Sigmoid colon (tissue), 7 donors: ENCODE results near the gene ZNF574. TPM values are rescaled to one million over a fixed set of nuclear protein-coding genes. Genes with fewer than 3 reads are reported as not detected.

ENCODE experiments used
- DNase-seq: peaks from one replicate; pipeline ENCODE4 v3.0.0-alpha.2; 2019
- H3K27ac ChIP-seq, 4 donors: fragments of 200-600 bp; sonication (generic); one replicate each; pipeline ENCODE4 v1.5.1; 2016 to 2019; ENCODE audit warnings: mild to moderate bottlenecking in 1 of 4
- H3K27me3 ChIP-seq, 3 donors: fragments of 200-600 bp; sonication (generic); one replicate each; pipeline ENCODE4 v1.5.1; 2019; ENCODE audit warnings: mild to moderate bottlenecking in 1 of 3
- H3K36me3 ChIP-seq, 4 donors: fragments of 200-600 bp; sonication (generic); one replicate each; pipeline ENCODE4 v1.5.1; 2016 to 2019
- H3K4me1 ChIP-seq, 4 donors: fragments of 200-600 bp; sonication (generic); one replicate each; pipeline ENCODE4 v1.5.1; 2017 to 2019
- H3K4me3 ChIP-seq, 4 donors: fragments of 200-600 bp; sonication (generic); one replicate each; pipeline ENCODE4 v1.5.1; 2017 to 2019; ENCODE audit warnings: mild to moderate bottlenecking in 2 of 4, moderate library complexity in 1 of 4
- H3K9me3 ChIP-seq, 4 donors: fragments of 200-600 bp in 3 of 4; sonication (generic) in 3 of 4; one replicate each; pipeline versions ENCODE4 v1.5.1 to v1.6.1; 2013 to 2019
- EP300 ChIP-seq, 4 donors: sonication (generic); formaldehyde crosslinking; IDR thresholded peaks; one replicate each; pipeline ENCODE4 v1.6.1; 2017; ENCODE audit warnings: antibody characterized with exemption in 4 of 4
- POLR2A ChIP-seq, 2 donors: fragments of 450-650 bp; IDR thresholded peaks; one replicate each; pipeline ENCODE4 v1.6.1; 2016; ENCODE audit warnings: antibody characterized with exemption in 2 of 2, mild to moderate bottlenecking in 2 of 2, moderate library complexity in 2 of 2
- POLR2AphosphoS5 ChIP-seq, 4 donors: sonication (generic); formaldehyde crosslinking; IDR thresholded peaks; one replicate each; pipeline ENCODE4 v1.6.1; 2017; ENCODE audit warnings: antibody characterized with exemption in 4 of 4
- WGBS, 2 donors: extraction: QIAGEN DNeasy Blood & Tissue Kit; methylation state at CpG; one replicate each; pipeline ENCODE4 v1.1.7; 2013; 5-methylcytosine and 5-hydroxymethylcytosine counted together
- intact Hi-C: fragments of 100-400 bp; cut with DNase I; formaldehyde crosslinking; loops from one replicate; pipeline ENCODE4 v1.15.1; 2023
- polyA plus RNA-seq, 3 donors: library from polyadenylated mRNA; stranded (reverse); fragments of 200-250 nt; gene quantifications; one replicate each; pipeline ENCODE4 v1.2.3, GENCODE V29; 2013
- total RNA-seq, 4 donors: library from RNA; depleted of rRNA; stranded (reverse); fragments of >200 nt; gene quantifications; one replicate each; pipeline ENCODE4 v1.1.0, GENCODE V29; 2016
- TF ChIP-seq, protein P1 (sequence below), 4 experiments: fragments of 450-650 bp in 3 of 4; fragments of 200-600 bp in 1 of 4; IDR thresholded peaks; one replicate each; pipeline ENCODE4 v1.5.1; 2016 to 2019; ENCODE audit warnings: antibody characterized with exemption in 4 of 4, mild to moderate bottlenecking in 3 of 4, moderate library complexity in 2 of 4
- donor health status: healthy with polysubstance abuse.
- donor health status: Bipolar disorder and iron deficiency.
- donor health status: healthy.

Gene ZNF574
- total and polyA plus RNA-seq, 7 donors, result 3.0 to 14.6 (median 12.5) TPM

DNA sequence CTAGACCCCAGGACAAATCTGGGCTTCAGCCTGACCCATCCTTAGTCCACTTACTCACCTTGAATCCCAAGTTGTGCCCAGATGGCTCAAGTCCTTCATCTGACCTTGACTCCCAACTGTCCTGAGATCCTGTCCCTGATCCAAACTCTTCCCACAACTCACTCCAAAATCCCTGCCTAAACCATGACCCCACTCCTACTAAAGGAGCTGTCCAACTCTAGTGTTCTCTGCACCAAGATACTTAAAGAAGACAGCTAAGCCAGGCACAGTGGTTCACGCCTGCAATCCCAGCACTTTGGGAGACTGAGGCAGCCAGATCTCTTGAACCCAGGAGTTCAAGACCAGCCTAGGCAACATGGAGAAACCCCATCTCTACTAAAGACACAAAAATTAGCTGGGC lies 47.8 kb downstream of the ZNF574 start:
- Histone ChIP-seq H3K4me1 (no peaks in the 10 kb centered on the region), H3K27ac (no peak overlapping the region), H3K4me3 (no peak overlapping the region), H3K27me3 (peaks cover 0 to 12% (median 2%) of the 10 kb centered on the region in 3 donors), H3K9me3 (no peaks in the 10 kb centered on the region), H3K36me3 (no peaks in the 10 kb centered on the region)
- WGBS, 2 donors, result 89 to 93% methylated on average over 1 of the region's 1 CpG
- DNase-seq, result no peak
- intact Hi-C loops, result no loop called here
- TF ChIP-seq, protein P1, sequence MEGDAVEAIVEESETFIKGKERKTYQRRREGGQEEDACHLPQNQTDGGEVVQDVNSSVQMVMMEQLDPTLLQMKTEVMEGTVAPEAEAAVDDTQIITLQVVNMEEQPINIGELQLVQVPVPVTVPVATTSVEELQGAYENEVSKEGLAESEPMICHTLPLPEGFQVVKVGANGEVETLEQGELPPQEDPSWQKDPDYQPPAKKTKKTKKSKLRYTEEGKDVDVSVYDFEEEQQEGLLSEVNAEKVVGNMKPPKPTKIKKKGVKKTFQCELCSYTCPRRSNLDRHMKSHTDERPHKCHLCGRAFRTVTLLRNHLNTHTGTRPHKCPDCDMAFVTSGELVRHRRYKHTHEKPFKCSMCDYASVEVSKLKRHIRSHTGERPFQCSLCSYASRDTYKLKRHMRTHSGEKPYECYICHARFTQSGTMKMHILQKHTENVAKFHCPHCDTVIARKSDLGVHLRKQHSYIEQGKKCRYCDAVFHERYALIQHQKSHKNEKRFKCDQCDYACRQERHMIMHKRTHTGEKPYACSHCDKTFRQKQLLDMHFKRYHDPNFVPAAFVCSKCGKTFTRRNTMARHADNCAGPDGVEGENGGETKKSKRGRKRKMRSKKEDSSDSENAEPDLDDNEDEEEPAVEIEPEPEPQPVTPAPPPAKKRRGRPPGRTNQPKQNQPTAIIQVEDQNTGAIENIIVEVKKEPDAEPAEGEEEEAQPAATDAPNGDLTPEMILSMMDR (IDR thresholded peaks at IDR 0.05), result no peak
- TF ChIP-seq POLR2A (IDR thresholded peaks at IDR 0.05) (no peak), POLR2AphosphoS5 (IDR thresholded peaks at IDR 0.05) (no peak), EP300 (IDR thresholded peaks at IDR 0.05) (no peak)

- no peak for DNase-seq
- H3K27ac ChIP-seq, result no peak overlapping the region
- peaks cover 0 to 13% (median 2%) of the 10 kb centered on the region in 3 donors for H3K27me3 ChIP-seq
- no peak overlapping the region for H3K4me3 ChIP-seq
- no peaks in the 10 kb centered on the region for H3K36me3 ChIP-seq
- intact Hi-C loops, result no loop called here
- no peaks in the 10 kb centered on the region for H3K4me1 ChIP-seq
- 78 to 88% methylated on average over 5 of the region's 5 CpGs for WGBS, 2 donors
- no peak for TF ChIP-seq EP300 (IDR thresholded peaks at IDR 0.05)
- no peak for TF ChIP-seq POLR2A (IDR thresholded peaks at IDR 0.05)
- TF ChIP-seq, protein P1 (IDR thresholded peaks at IDR 0.05), result no peak
- no peaks in the 10 kb centered on the region for H3K9me3 ChIP-seq
Measured at GRCh38 chr19:42124386-42124901, 48.5 kb downstream of the ZNF574 start.

- Histone ChIP-seq H3K27ac (no peak overlapping the region), H3K27me3 (peaks cover 2 to 22% (median 3%) of the 10 kb centered on the region in 3 donors), H3K4me1 (no peaks in the 10 kb centered on the region), H3K9me3 (no peaks in the 10 kb centered on the region), H3K4me3 (no peak overlapping the region), H3K36me3 (no peaks in the 10 kb centered on the region)
- no peak for DNase-seq
- intact Hi-C loops, result no loop called here
- 72 to 75% methylated on average over 6 of the region's 6 CpGs for WGBS, 2 donors
- TF ChIP-seq POLR2AphosphoS5 (IDR thresholded peaks at IDR 0.05) (no peak), POLR2A (IDR thresholded peaks at IDR 0.05) (no peak), EP300 (IDR thresholded peaks at IDR 0.05) (no peak)
- TF ChIP-seq, protein P1 (IDR thresholded peaks at IDR 0.05), result no peak
Measured at GRCh38 chr19:42125536-42125935, 49.6 kb downstream of the ZNF574 start.

DNA sequence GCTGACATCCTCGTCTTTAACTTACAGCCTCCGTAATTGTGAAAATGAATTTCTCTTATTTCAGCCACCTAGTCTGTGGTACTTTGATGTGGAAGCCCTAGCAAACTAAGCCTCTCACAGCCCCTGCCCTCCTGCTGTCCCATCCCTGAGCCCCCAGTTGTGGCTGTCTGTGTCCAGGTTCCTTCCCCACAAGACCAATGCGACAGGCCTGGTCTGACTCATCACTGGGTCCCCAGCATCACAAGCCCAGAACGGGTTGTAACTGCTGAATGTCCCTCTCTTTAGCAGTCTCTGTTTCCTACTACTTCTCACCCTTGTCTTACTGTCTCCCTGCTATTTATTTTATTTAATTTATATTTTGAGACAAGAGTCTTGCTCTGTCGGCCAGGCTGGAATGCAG lies 50.6 kb downstream of the ZNF574 start:
- DNase-seq, result no peak
- Histone ChIP-seq H3K4me1 (no peaks in the 10 kb centered on the region), H3K27ac (no peak overlapping the region), H3K4me3 (no peak overlapping the region), H3K36me3 (no peaks in the 10 kb centered on the region), H3K27me3 (peaks cover 7 to 32% (median 11%) of the 10 kb centered on the region in 3 donors), H3K9me3 (no peaks in the 10 kb centered on the region)
- TF ChIP-seq, protein P1 (IDR thresholded peaks at IDR 0.05), result no peak
- TF ChIP-seq EP300 (IDR thresholded peaks at IDR 0.05), result no peak
- TF ChIP-seq POLR2A (IDR thresholded peaks at IDR 0.05), result no peak
- TF ChIP-seq POLR2AphosphoS5 (IDR thresholded peaks at IDR 0.05), result no peak
- 75 to 85% methylated on average over 5 of the region's 5 CpGs for WGBS, 2 donors
- intact Hi-C loops, result no loop called here
